Body of pancreas (tissue), 4 donors: ENCODE data around the gene TMED5. TPM values are rescaled to one million over a fixed set of nuclear protein-coding genes. Genes with fewer than 3 reads are reported as not detected.

Experiments used
- ATAC-seq: fragments of 150-250 bp; one replicate; pipeline ENCODE4 v1.9.1; 2016
- DNase-seq, 4 donors: peaks; one replicate each; pipeline ENCODE4 v3.0.0-alpha.2; 2019
- H3K27ac ChIP-seq, 4 donors: fragments of 200-600 bp; sonication (generic); 1 replicate in 3 of 4; 2 replicates in 1 of 4; pipeline versions ENCODE4 v1.5.1 to v1.6.1; 2016 to 2019; ENCODE audit warnings: mild to moderate bottlenecking in 1 of 4, mixed read lengths in 1 of 4, moderate library complexity in 1 of 4
- H3K27me3 ChIP-seq, 2 donors: fragments of 200-600 bp; sonication (generic); one replicate each; pipeline ENCODE4 v1.6.0; 2016; ENCODE audit warnings: mild to moderate bottlenecking in 1 of 2
- H3K36me3 ChIP-seq, 2 donors: fragments of 200-600 bp; sonication (generic); replicated peaks in 1 of 2; 2 replicates each; pipeline ENCODE4 v1.5.1; 2016; ENCODE audit warnings: low read depth in 2 of 2; ENCODE audit not compliant: insufficient read depth in 1 of 2
- H3K4me1 ChIP-seq: fragments of 200-600 bp; sonication (generic); one replicate; pipeline ENCODE4 v1.6.0; 2016
- H3K4me3 ChIP-seq, 2 donors: fragments of 200-600 bp; sonication (generic); 1 replicate in 1 of 2; 2 replicates in 1 of 2; pipeline ENCODE4 v1.5.1; 2016 to 2019
- H3K9me3 ChIP-seq, 3 donors: fragments of 200-600 bp; sonication (generic); 1 replicate in 2 of 3; 2 replicates in 1 of 3; pipeline ENCODE4 v1.5.1; 2016
- POLR2A ChIP-seq, 3 donors: fragments of 450-650 bp; IDR thresholded peaks; one replicate each; pipeline ENCODE4 v1.6.1; 2016; ENCODE audit warnings: antibody characterized with exemption in 3 of 3, mild to moderate bottlenecking in 2 of 3
- WGBS, 2 donors: methylation state at CpG; one replicate each; pipeline ENCODE4 v1.1.5; 2017; 5-methylcytosine and 5-hydroxymethylcytosine counted together
- intact Hi-C: fragments of 100-400 bp; cut with DNase I; formaldehyde crosslinking; loops from one replicate; pipeline ENCODE4 v1.15.1; 2023
- total RNA-seq, 2 donors: library from RNA; depleted of rRNA; stranded (reverse); fragments of >200 nt; gene quantifications; one replicate each; pipeline ENCODE4 v1.1.0, GENCODE V29; 2016
- TF ChIP-seq, protein P1 (sequence below), 7 experiments: fragments of 450-650 bp in 4 of 7; fragments of 200-600 bp in 3 of 7; sonication (generic) in 3 of 7; IDR thresholded peaks; one replicate each; pipeline ENCODE4 v1.5.1; 2016 to 2019; ENCODE audit warnings: antibody characterized with exemption in 7 of 7

Gene TMED5
- total RNA-seq, 2 donors from 2014 or later, result 31.1 to 31.3 TPM

DNA sequence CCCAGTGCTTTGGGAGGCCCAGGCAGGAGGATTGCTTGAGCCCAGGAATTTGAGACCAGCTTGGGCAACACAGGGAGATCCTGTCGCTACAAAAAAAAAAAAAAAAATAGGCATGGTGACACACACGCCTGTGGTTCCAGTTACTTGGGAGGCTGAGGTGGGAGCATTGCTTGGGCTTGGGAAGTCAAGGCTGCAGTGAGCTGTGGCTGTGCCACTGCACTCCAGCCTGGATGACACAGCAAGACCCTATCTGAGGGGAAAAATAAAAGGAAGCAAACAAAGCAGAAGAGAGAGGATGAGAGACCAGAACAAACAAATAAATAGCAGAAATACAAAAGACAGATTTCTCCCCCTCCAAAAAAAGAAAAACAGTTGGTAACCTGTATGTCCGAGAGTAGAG lies 67.1 kb downstream of the TMED5 start:
- Histone ChIP-seq H3K36me3 (peaks cover 0 to 7% of the 10 kb centered on the region in 2 donors), H3K9me3 (no peaks in the 10 kb centered on the region), H3K27ac (no peak overlapping the region), H3K4me3 (no peak overlapping the region), H3K27me3 (no peaks in the 10 kb centered on the region), H3K4me1 (peaks cover 11% of the 10 kb centered on the region)
- no peak for DNase-seq
- TF ChIP-seq, protein P1, sequence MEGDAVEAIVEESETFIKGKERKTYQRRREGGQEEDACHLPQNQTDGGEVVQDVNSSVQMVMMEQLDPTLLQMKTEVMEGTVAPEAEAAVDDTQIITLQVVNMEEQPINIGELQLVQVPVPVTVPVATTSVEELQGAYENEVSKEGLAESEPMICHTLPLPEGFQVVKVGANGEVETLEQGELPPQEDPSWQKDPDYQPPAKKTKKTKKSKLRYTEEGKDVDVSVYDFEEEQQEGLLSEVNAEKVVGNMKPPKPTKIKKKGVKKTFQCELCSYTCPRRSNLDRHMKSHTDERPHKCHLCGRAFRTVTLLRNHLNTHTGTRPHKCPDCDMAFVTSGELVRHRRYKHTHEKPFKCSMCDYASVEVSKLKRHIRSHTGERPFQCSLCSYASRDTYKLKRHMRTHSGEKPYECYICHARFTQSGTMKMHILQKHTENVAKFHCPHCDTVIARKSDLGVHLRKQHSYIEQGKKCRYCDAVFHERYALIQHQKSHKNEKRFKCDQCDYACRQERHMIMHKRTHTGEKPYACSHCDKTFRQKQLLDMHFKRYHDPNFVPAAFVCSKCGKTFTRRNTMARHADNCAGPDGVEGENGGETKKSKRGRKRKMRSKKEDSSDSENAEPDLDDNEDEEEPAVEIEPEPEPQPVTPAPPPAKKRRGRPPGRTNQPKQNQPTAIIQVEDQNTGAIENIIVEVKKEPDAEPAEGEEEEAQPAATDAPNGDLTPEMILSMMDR (IDR thresholded peaks at IDR 0.05), result no peak
- no peak for TF ChIP-seq POLR2A (IDR thresholded peaks at IDR 0.05)
- 95 to 100% methylated on average over 3 of the region's 3 CpGs for WGBS, 2 donors
- intact Hi-C loops, result no loop called here
- ATAC-seq, result no peak

DNA sequence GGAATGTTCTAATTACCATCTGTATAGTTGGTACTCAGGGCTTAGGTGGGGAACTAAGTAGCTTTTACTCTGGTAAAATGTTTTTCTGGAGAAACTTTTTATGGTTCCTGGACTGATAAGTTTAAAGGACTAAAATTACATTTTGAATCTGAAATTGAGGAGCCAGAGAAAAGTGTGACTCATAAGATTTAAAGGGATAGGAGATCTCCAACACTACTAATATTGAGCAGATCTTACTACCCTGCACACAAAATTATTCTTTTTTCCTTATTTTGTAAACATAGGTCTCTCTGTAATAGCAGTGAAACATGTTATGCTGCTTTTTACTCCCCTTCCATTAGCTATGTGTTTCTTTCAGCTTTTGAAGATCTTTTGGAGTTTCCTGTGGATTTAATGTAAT lies 68.7 kb downstream of the TMED5 start:
- H3K36me3 ChIP-seq, result peaks cover 0 to 5% of the 10 kb centered on the region in 2 donors
- no peak for TF ChIP-seq POLR2A (IDR thresholded peaks at IDR 0.05)
- TF ChIP-seq, protein P1 (IDR thresholded peaks at IDR 0.05), result no peak
- ATAC-seq (no peak), DNase-seq (no peak)
- intact Hi-C loops, result no loop called here
- no peaks in the 10 kb centered on the region for H3K27me3 ChIP-seq
- H3K4me3 ChIP-seq, result no peak overlapping the region
- H3K27ac ChIP-seq, result no peak overlapping the region
- no peaks in the 10 kb centered on the region for H3K9me3 ChIP-seq
- H3K4me1 ChIP-seq, result peaks cover 11% of the 10 kb centered on the region

DNA sequence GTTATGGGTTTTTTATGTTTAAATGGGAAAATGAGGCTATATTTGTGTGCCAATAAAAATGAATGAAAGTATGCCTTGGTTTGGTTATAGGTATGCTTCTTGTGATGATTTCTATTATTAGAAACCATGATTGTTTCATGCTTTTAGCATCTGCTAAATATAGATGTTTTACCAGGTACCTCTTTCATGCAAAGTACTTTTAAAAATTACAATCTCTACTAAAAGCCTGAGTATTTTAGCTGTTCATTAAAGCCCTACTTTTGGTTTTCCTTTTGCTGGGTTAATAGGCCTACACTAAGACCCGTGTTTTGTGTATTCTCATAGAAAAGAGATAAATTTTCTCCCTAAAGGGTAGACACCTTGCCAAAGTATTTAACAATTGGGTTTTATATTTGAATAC lies 69.1 kb downstream of the TMED5 start:
- no peak overlapping the region for H3K27ac ChIP-seq
- no peak for ATAC-seq
- H3K4me3 ChIP-seq, result no peak overlapping the region
- WGBS, 2 donors, result 73 to 86% methylated on average over 1 of the region's 1 CpG
- no peaks in the 10 kb centered on the region for H3K27me3 ChIP-seq
- H3K4me1 ChIP-seq, result peaks cover 11% of the 10 kb centered on the region
- intact Hi-C loops, result no loop called here
- H3K36me3 ChIP-seq, result peaks cover 0 to 4% of the 10 kb centered on the region in 2 donors
- H3K9me3 ChIP-seq, result no peaks in the 10 kb centered on the region
- TF ChIP-seq POLR2A (IDR thresholded peaks at IDR 0.05), result no peak
- TF ChIP-seq, protein P1 (IDR thresholded peaks at IDR 0.05), result no peak
- no peak for DNase-seq

DNA sequence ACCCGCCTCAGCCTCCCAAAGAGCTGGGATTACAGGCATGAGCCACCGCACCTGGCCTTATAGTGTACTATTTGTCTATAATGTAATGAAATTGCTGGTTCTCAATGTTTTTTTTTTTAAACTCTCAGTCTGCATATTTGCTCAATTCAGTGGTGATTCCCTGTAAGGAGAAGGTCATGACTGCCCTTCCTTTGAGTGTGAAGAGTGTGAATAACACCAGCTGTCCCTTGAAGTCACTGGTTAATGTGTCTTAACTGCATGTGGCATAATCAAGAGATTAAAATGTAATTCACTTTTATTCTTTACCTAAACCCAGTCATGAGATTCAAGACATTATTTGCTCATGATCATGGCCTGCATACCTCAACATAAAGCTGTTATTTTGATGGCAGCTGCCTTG lies 70.6 kb downstream of the TMED5 start:
- intact Hi-C loops, result no loop called here
- TF ChIP-seq, protein P1 (IDR thresholded peaks at IDR 0.05), result no peak
- no peak for TF ChIP-seq POLR2A (IDR thresholded peaks at IDR 0.05)
- H3K27me3 ChIP-seq, result no peaks in the 10 kb centered on the region
- no peaks in the 10 kb centered on the region for H3K9me3 ChIP-seq
- peak overlapping the region in 1 of 4 donors; percentile 17 for H3K27ac ChIP-seq
- peaks cover 11% of the 10 kb centered on the region for H3K4me1 ChIP-seq
- ATAC-seq, result no peak
- WGBS, 2 donors, result 93 to 96% methylated on average over 2 of the region's 2 CpGs
- no peaks in the 10 kb centered on the region for H3K36me3 ChIP-seq
- DNase-seq, result no peak
- H3K4me3 ChIP-seq, result no peak overlapping the region

DNA sequence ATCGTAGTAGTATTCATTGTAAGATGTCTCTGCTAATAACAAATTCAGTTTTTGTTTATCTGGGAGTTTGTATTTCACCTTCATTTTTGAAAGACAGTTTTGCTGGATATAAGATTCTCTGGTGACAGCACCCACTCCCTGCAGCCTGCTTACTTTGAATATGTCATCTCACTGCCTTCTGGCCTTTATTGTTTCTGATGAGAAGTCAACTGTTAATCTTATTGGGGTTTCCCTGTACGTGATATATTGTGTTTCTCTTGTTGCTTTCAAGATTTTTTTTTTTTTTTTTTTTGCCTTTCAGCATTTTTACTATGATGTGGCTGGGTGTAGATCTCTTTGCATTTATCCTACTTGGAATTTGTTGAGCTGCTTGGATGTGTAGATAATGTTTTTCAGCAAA lies 71.9 kb downstream of the TMED5 start:
- Histone ChIP-seq H3K4me1 (peaks cover 11% of the 10 kb centered on the region), H3K9me3 (no peaks in the 10 kb centered on the region), H3K27ac (no peak overlapping the region), H3K27me3 (no peaks in the 10 kb centered on the region), H3K4me3 (no peak overlapping the region), H3K36me3 (no peaks in the 10 kb centered on the region)
- 94 to 98% methylated on average over 2 of the region's 2 CpGs for WGBS, 2 donors
- no peak for ATAC-seq
- no peak for DNase-seq
- intact Hi-C loops, result no loop called here
- TF ChIP-seq, protein P1 (IDR thresholded peaks at IDR 0.05), result no peak
